ENCODE data around the gene NSUN6.
A peak's percentile ranks its signal among the peaks of the same experiment; 100 is the strongest.
"Not testable (repeated sequence)": the region's sequence is repeated elsewhere in the genome, so short reads cannot be mapped to it uniquely, and the experiment has no call there.

NSUN6 gene

DNA sequence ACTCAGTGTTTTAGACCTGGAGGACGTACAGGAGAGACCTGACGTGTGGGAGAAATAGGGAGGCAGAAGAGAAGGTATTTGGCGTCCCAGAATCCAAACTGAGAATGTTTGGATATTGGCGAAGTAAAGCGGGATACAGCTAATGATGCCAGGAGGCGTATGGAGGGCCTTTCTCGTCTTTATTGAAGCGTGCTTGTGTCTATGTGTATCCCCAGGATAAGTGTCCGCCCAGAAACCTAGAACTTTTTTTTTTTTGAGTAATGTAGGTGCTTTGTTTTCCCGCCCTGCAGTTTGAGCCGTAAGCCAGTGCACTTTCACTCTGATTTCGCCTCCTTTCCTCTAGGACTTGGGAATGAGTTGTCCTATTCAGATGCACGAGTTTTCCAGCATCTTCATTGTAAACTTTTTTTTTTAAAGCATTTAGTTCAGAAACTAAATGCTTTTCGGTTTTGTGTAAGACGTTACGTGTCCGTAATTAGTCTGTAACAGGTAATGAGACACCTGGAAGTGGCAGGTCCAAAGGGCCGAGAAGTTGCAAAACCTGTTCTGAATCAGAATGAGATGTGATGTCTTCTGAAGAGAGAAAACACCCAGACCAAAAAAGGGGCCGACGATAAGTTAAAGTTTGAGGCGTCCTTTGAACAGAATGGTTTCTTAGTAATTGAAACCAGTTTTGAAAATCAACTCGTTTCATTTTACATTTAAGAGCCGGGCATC lies 8.6 kb upstream of the NSUN6 start:
- no peak for DNase-seq (ENCODE audit: low read depth)

DNA sequence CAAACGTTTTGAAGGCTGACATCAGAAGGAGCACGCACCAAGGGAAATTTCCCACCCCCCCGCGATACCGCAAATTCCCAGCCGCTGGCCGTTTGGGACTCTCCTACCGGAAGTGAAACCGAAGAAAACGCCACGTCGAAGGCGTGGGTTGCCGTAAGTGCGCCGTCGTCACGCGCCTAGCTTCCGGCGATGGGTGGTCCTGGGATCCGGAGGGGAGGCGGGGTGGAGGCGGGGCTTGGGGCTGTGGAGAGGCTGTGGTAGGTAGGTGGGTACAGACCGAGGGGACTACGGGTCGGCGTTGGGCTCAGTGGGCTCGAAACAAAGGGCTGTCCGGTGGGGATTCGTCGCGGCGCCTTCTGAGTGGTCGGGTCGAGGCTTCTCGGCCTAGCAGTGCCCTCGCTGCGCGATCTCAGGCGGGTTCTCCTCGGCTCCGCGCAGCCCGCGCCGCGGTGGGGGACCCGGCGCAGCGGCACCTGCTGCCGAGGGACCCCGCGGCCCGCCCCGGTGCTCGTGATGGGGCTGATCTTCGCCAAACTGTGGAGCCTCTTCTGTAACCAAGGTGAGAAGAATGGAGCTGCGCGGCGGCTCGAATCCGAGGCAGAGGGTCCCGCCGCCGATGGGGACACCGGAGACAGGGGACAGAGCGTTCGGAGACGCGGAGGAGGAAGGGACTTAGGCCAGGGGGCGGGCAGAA lies 7.9 kb upstream of the NSUN6 start, which contains the start of gene ARL5B:
ARL5B (plus strand) TSS at position 307 of the 694 bp plus-strand sequence; CDS start at position 514, 207 bp downstream.
- DNase-seq (ENCODE audit: low read depth), result peak; percentile 96

DNA sequence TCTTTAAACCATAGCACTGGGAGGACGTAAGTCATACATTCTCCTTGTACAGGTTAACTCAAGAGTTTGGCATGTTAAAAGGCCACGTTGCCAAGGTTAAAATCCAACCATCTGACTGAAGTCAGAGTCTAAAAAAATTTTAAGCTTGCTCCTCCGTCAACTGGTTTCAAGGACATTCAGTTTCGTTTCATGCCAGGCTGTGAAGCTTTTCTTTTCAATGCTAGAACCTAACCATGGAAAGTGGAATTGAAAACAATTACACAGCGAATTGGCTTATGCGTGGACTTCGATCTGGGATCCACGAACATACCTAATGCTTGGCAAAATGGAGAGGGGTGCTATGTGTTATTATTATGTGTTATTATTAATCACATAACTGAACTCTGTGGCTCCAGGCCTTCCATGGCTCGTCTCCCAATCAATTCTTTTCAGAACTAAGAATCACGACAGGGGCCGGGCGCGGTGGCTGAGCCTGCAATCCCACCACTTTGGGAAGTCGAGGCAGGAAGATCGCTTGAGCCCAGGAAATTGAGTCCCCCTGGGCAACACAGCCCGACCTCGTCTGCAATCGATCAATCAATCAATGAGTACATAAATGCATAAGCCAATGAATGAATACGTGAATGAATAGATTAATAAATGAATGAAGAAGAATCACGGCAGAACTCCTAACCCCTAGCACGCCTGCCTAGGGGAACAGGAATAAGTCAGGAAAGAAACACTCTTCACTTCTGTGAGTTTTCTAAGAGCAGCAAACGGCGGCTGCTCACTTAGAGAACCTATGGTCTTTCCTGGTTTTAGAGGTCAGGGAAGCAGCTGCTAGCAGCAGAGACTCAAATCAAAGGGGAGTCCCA lies 7.1 kb upstream of the NSUN6 start:
- no peak for DNase-seq (ENCODE audit: low read depth)

DNA sequence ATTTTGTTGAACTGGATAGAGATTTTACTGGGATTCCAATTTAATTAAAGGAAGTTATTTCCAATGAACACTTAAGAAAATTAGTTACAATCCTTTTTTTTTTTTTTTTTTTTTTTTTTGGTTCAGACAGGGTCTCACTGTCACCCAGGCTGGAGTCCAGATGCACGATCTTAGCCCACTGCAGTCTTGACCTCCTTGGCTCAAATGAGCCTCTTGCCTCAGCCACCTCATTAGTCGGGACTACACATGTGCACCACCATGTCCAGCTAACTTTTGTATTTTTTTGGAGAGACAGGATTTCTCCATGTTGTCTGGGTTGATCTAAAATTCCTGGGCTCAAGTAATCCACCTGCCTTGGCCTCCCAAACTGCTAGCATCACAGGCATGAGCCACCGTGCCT lies 5.3 kb upstream of the NSUN6 start:
- DNase-seq (ENCODE audit: low read depth), result no peak

DNA sequence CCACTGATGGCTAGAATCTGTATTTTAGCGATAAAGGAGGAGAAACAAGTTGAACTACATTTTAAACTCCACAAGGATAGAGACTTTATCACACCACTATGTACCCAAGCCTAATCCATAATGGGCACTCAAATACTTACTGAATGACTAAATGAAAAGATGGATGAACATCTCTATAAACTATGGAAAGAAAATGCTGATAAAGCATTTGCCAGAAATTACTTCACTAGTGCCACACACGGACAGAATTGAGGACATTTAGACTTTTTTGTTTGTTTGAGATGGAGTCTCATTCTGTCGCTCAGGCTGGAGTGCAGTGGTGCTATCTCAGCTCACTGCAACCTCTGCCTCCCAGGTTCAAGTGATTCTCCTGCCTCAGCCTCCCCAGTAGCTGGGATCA lies 1.7 kb upstream of the NSUN6 start:
- no peak for DNase-seq (ENCODE audit: low read depth)

DNA sequence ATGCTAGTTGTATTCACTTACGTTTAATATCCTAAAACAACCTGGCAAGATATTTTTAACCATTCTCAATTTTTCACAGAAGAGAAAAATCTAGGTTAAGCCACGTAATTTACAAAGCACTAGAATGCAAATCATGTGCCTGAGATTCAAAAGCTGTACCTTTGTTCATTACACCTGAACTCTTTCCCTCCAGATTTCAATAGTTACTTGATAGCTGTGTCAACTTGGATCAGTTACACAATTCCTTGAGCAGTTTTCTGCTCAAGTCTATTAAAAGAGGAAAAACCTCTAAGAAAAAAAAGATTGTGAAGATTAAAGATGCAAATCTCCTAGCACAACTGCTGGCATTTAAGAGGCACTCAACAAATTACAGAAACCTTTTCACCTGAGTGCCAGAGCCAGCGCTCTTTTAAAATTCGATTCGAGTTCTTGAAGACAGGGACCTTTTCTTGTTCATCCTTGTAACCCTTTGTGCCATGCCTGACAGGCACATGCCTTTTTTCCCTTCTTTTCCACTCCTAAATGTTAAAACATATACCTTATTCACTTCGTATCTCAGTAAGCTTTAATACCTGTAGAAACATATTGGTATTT lies 886 bp downstream of the NSUN6 start:
- no peak for DNase-seq (ENCODE audit: low read depth)

DNA sequence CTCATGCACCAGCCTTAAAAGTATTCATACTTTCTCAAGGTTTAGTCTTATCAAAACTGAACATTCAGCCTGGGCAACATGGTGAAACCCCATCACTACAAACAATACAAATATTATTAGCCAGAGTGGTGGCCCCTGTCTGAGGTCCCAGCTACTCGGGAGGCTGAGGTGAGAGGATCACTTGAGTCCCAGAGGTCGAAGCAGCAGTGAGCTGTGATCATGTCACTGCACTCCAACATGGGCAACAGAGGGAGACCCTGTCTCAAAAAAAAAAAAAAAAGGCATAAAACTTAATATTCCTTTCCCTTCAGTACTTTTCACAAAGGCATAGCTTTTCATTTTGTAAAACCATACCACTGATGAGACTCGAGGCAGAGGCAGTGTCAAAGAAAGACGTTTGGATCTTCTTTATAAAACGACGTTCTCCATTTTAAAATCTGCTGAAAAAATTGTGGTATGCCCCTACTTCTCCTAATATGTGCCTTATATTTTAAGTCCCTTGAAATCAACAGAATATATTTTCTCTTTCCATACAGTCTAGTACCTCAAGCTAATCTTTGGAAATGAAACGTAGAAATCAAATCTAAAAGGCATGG lies 1.9 kb downstream of the NSUN6 start:
- no peak for DNase-seq (ENCODE audit: low read depth)

DNA sequence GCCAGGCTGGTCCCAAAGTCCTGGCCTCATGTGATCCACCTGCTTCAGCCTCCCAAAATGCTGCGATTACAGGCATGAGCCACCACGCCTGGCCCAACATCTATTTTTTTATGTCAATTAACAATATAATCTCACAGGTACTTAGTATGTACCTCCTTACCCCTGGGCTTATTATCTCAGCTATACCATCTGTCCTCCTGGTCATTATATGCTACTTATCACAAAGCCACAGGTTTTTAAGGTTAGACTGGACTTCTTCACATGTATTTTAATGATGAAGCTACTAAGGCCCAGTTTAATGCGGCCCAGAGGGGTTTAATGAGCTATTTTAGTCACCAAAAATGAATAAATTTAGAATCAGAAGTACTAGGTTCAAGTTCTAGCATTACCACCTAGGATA lies 3.4 kb downstream of the NSUN6 start:
- DNase-seq (ENCODE audit: low read depth), result no peak

DNA sequence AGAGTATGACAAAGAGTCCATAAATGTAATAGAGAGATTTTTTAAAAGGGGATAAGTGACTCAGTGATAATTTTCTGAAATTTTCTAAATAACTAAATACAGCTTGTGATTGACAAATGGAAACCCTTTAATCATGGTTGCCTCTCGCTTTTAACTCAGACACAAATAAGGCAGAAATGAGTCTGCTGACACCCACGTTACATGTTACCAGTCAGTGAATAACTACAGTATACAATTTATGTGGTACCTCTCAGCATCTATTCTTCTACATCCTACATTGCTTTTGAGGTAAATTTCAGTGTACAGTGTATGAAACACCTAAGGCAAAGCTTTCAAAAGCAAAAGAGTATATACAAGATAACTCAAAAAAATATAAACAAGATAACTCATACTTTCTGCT lies 4.2 kb downstream of the NSUN6 start:
- DNase-seq (ENCODE audit: low read depth), result no peak

DNA sequence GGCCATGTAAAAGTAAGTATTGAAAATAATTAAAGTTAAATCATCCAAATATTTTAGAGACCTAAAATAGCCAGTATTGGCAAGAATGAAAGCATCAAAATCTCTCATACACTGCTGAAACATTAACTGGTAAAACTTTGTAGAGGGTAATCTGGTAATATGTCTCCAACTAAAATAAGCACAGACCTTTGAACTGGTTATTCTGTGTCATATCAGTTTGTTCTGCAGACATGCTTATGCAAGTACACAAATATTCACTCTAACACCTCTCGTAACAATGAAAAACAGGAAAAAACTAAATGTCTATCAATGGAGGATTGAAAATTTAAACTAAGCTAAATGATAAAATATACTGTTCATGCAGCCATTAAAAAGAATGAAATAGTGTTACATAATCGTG lies 11.7 kb downstream of the NSUN6 start:
- not testable (repeated sequence) for DNase-seq (ENCODE audit: low read depth)

DNA sequence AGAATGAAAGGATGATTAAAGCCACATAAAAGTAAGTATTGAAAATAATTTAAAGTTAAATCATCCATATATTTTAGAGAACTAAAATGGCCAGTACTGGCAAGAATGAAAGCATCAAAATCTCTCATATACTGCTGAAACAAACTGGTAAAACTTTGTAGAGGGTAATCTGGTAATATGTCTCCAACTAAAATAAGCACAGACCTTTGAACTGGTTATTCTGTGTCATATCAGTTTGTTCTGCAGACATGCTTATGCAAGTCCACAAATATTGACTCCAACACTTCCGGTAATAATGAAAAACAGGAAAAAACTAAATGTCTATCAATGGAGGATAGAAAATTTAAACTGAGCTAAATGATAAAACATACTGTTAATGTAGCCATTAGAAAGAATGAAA lies 14.0 kb downstream of the NSUN6 start:
- DNase-seq (ENCODE audit: low read depth), result not testable (repeated sequence)

DNA sequence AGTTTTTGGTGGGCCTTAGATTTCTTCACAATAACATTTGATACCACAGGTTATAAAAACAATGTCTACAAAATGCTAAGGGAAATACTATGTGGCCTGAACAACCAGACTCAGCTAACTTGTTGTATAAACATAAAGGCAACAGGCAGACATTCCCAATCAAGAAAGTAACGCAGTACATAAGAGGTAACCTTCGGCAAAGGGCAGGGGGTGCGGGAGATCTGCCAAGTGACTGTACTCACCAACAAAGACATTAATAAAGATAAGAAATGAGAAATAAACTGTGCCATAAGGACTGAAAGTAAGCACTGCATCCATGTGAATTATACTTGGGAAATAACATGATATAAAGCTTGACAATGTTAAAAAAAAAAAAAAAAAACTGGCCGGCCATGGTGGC lies 15.4 kb downstream of the NSUN6 start:
- no peak for DNase-seq (ENCODE audit: low read depth)

DNA sequence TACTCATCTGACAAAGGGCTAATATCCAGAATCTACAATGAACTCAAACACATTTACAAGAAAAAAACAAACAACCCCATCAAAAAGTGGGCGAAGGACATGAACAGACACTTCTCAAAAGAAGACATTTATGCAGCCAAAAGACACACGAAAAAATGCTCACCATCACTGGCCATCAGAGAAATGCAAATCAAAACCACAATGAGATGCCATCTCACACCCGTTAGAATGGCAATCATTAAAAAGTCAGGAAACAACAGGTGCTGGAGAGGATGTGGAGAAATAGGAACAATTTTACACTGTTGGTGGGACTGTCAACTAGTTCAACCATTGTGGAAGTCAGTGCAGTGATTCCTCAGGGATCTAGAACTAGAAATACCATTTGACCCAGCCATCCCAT lies 18.9 kb downstream of the NSUN6 start:
- not testable (repeated sequence) for DNase-seq (ENCODE audit: low read depth)

DNA sequence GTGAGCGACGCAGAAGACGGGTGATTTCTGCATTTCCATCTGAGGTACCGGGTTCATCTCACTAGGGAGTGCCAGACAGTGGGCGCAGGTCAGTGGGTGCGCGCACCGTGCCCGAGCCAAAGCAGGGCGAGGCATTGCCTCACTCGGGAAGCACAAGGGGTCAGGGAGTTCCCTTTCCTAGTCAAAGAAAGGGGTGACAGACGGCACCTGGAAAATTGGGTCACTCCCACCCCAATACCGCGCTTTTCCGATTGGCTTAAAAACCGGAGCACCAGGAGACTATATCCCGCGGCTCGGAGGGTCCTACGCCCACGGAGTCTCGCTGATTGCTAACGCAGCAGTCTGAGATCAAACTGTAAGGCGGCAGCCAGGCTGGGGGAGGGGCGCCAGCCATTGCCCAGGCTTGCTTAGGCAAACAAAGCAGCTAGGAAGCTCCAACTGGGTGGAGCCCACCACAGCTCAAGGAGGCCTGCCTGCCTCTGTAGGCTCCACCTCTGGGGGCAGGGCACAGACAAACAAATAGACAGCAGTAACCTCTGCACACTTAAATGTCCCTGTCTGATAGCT lies 23.9 kb downstream of the NSUN6 start:
- peak; percentile 54 for DNase-seq (ENCODE audit: low read depth)

DNA sequence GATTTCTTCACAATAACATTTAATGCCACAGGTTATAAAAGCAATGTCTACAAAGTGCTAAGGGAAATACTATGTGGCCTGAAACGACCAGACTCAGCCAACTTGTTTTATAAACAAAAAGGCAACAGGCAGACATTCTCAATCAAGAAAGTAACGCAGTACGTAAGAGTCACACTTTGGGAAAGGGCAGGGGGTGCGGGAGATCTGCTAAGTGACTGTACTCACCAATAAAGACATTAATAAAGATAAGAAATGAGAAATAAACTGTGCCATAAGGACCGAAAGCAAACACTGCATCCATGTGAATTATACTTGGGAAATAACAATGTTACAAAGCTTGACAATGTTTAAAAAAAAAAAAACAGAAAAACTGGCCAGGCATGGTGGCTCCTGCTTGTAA lies 25.5 kb downstream of the NSUN6 start:
- DNase-seq (ENCODE audit: low read depth), result no peak

DNA sequence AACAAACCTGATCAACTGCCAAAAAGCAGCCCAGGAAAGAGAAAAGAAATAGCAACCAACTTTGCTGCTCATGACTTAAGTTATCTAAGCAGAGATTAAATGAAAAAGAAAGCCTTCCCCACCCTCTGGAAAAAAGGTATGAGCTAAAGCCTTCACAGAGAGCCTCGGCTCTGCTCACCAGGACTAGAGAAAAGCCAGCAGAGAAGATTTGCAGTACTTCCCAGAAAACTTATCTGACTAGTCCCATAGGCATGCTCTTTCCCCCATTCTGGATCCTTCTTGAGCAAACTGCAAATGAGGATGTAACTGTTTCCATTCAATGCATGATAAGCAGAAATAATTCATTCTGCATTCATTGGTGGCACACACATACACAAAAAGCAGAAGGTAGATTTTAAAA lies 27.7 kb downstream of the NSUN6 start:
- DNase-seq (ENCODE audit: low read depth), result not testable (repeated sequence)

DNA sequence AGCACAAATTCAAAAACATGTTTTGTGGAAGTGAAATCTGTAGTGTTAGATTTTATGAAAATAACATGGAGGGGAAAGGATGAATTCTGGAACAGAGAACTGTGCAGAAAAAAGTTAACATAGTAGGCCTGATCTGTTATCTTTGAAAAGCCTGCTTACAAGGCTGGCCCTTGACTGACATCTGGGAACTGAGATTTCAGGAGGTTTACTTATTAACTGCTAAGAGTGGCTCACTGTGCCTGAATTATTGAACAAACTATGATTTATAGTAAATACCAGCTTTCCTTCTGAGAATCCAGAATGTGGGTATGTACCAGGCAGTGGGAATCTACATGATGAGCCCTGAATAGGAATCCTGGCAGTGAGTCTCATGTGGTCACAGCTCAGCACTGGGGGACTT lies 30.5 kb downstream of the NSUN6 start:
- DNase-seq (ENCODE audit: low read depth), result no peak

DNA sequence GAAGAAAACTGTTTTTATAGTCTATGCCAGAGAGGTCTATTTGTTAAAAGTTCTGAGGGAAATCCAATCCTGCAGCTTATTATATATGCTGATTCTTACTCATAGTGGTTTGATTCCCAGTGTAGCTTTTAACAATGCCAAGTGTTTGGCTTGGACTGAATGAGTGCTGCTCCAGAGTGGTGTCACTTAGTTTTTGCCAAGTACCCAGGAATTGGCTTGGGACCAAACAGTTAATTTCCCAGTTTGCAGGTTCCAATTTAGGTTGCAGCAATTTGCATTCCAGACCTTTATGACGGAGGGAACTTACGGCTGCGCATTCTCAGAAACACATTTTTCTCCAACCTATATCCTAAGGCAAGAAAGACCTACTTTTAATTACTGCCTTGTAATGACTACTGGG lies 32.4 kb downstream of the NSUN6 start:
- DNase-seq (ENCODE audit: low read depth), result no peak

DNA sequence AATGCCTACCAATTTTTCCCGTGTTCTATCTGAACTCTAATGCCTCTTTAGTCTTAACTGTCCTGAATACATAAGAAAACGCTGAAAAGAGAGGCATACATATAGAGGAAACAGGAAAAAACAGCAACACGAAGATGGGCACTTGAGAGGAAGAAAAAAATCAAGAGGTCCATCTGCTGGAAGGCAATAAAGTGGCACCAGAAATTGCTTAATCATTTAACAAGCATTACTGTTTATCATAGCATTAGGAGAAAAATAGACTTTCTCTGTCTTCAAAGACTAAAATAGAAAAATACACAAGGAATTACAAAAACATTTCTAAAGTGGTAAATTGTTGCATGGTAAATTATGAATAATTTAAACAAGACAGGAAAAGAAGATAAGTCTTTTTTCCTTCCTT lies 35.0 kb downstream of the NSUN6 start:
- DNase-seq (ENCODE audit: low read depth), result no peak

DNA sequence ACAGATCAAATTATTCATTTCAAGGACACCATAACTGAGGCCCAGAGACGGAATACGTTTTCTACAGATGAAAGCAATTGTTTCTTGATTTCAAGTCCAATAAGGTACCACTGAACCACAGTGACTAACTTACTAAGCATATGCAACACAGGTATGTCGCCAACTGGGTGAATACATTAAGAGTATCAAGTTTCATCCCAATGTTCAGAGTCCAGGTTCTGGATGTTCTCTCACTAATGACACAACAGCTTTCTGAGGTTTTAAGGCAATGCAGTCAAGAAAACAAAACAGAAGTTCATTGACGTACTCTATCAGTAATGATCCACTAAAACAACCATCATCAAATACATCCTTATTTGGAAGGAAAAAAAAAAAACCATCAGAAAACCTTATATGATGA lies 35.8 kb downstream of the NSUN6 start:
- no peak for DNase-seq (ENCODE audit: low read depth)

DNA sequence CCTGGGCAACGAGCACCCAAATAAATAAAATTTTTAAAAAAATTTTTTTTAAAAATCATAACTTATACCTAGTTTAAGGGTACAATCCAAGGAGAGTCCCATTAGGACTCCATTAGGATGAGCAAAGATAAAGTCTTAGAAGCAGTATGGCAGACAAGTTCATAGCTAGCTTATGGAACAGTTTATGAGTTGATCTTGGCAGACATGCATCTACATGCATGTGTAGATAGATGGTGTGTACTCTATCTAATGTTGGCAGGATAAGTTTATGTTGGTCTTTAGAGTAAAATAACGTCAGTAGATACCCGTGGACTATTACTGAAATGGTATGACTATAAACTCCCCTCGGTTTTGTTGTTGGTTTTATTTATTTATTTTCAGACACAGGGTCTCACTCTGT lies 40.2 kb downstream of the NSUN6 start:
- DNase-seq (ENCODE audit: low read depth), result no peak

DNA sequence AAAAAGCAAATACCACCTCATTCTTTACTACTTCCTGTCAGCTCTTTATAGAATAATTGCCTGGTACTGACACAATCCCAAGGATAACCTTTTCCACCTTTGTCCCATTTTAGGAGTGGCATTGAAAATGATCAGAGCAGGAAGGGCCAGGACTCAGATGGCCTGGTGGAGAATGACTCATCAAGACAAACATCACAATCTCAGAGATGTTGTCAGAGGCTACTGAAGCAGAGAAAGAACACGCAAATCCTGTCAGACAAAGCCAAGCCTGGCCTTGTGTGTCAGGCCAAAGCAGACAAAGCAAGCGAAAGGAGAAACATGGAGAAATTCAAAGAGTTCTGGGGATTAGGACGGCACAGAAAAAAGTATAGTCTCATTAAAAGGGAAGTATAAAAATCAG lies 40.9 kb downstream of the NSUN6 start:
- DNase-seq (ENCODE audit: low read depth), result no peak
